AG09309 (cell line): ENCODE results near the gene MIB1.

Source experiments
- DNase-seq: peaks from one replicate; pipeline ENCODE4 v3.0.0-alpha.2; 2010; ENCODE audit warnings: low read depth
- H3K4me3 ChIP-seq: 2 replicates; pipeline ENCODE4 v1.5.1; 2011; ENCODE audit warnings: mild to moderate bottlenecking, low read depth, low read length, moderate library complexity; ENCODE audit not compliant: control insufficient read depth
- CTCF ChIP-seq: IDR thresholded peaks from 2 replicates; pipeline ENCODE4 v1.5.1; 2011; ENCODE audit warnings: mild to moderate bottlenecking, low read depth, low read length, inconsistent platforms; ENCODE audit not compliant: insufficient read depth, control insufficient read depth; ENCODE audit errors: missing control alignments

Gene MIB1

GRCh38 chr18:21896732-21897336 is 156.2 kb downstream of the MIB1 start:
- no peak for TF ChIP-seq CTCF
- DNase-seq: no peak
- H3K4me3 ChIP-seq: no peak overlapping the region

- DNase-seq: peak; percentile 11
- TF ChIP-seq CTCF: peak; percentile 79
- H3K4me3 ChIP-seq: no peak overlapping the region
Observed at GRCh38 chr18:21897811-21898210, 157.2 kb downstream of the MIB1 start.

- no peak for DNase-seq
- no peak overlapping the region for H3K4me3 ChIP-seq
Observed at GRCh38 chr18:21900605-21901352, 160.2 kb downstream of the MIB1 start.

GRCh38 chr18:21901423-21901945 is 160.9 kb downstream of the MIB1 start:
- no peak for TF ChIP-seq CTCF
- no peak overlapping the region for H3K4me3 ChIP-seq

More at GRCh38 chr18:21900605-21901352, 160.2 kb downstream of the MIB1 start:
- no peak for TF ChIP-seq CTCF

GRCh38 chr18:21903709-21904108 is 163.1 kb downstream of the MIB1 start:
- DNase-seq: no peak
- no peak overlapping the region for H3K4me3 ChIP-seq
- TF ChIP-seq CTCF: no peak

More at GRCh38 chr18:21901423-21901945, 160.9 kb downstream of the MIB1 start:
- DNase-seq: no peak

GRCh38 chr18:21904856-21905255 is 164.3 kb downstream of the MIB1 start:
- no peak overlapping the region for H3K4me3 ChIP-seq
- no peak for TF ChIP-seq CTCF
- no peak for DNase-seq
